RWPE2 (cell line): ENCODE results near the gene CFAP100.

Experiments used
- ATAC-seq: fragments of 200-7000 bp; cut with Tn5 transposase; 3 replicates; pipeline ENCODE4 v1.9.1; 2021; ENCODE audit warnings: low read depth
- DNase-seq: peaks from one replicate; pipeline ENCODE4 v3.0.0-alpha.2; 2020; ENCODE audit warnings: low spot score
- H3K27ac ChIP-seq: fragments of 450-650 bp; 2 replicates; pipeline ENCODE4 v1.5.1; 2017; ENCODE audit warnings: mild to moderate bottlenecking; ENCODE audit not compliant: poor library complexity, severe bottlenecking
- H3K27me3 ChIP-seq: fragments of 250-450 bp; sonication (Bioruptor Pico); 2 replicates; pipeline ENCODE4 v1.5.1; 2021; ENCODE audit warnings: mild to moderate bottlenecking, moderate library complexity; ENCODE audit not compliant: insufficient read depth, poor library complexity, severe bottlenecking
- H3K36me3 ChIP-seq: fragments of 250-450 bp; sonication (Bioruptor Pico); 2 replicates; pipeline ENCODE4 v1.5.1; 2020; ENCODE audit warnings: low read depth, mild to moderate bottlenecking, moderate library complexity
- H3K4me1 ChIP-seq: fragments of 250-450 bp; sonication (Bioruptor Pico); 2 replicates; pipeline ENCODE4 v1.5.1; 2021; ENCODE audit warnings: mild to moderate bottlenecking, moderate library complexity; ENCODE audit not compliant: insufficient read depth, poor library complexity, severe bottlenecking
- H3K4me3 ChIP-seq: fragments of 250-450 bp; sonication (Bioruptor Pico); 2 replicates; pipeline ENCODE4 v1.5.1; 2021; ENCODE audit warnings: mild to moderate bottlenecking, moderate library complexity; ENCODE audit not compliant: severe bottlenecking
- H3K9me3 ChIP-seq: fragments of 250-450 bp; sonication (Bioruptor Pico); 2 replicates; pipeline ENCODE4 v1.5.1; 2021; ENCODE audit warnings: mild to moderate bottlenecking, moderate library complexity; ENCODE audit not compliant: severe bottlenecking
- TF ChIP-seq, protein P1 (sequence below): fragments of 450-650 bp; IDR thresholded peaks from one replicate; pipeline ENCODE4 v1.5.1; 2017; ENCODE audit warnings: mild to moderate bottlenecking, moderate library complexity; ENCODE audit not compliant: poor library complexity, severe bottlenecking

CFAP100 gene

DNA sequence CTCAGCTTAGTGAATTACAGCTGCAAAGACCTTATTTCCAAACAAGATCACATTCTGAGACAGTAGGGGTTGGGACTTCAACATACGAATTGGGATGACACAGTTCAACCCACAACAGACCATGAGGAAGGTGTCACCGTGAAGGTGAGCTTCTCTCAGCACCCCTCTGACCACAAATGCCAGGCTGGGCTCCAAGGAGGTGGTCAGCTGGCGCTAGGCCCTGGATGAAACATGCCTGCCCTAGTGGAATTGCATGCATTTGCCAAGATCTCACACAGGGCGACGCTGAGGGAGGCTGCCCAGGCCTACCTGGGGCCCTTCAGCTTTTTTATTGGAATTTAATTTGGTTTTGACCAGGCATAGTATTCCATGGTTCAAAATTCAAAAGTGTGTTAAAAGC, 1.8 kb downstream of the CFAP100 start:
- Histone ChIP-seq H3K9me3 (no peaks in the 10 kb centered on the region), H3K4me3 (no peak overlapping the region), H3K36me3 (no peaks in the 10 kb centered on the region), H3K27ac (no peak overlapping the region), H3K27me3 (no peaks in the 10 kb centered on the region), H3K4me1 (no peaks in the 10 kb centered on the region)
- DNase-seq (no peak), ATAC-seq (no peak)
- TF ChIP-seq, protein P1, sequence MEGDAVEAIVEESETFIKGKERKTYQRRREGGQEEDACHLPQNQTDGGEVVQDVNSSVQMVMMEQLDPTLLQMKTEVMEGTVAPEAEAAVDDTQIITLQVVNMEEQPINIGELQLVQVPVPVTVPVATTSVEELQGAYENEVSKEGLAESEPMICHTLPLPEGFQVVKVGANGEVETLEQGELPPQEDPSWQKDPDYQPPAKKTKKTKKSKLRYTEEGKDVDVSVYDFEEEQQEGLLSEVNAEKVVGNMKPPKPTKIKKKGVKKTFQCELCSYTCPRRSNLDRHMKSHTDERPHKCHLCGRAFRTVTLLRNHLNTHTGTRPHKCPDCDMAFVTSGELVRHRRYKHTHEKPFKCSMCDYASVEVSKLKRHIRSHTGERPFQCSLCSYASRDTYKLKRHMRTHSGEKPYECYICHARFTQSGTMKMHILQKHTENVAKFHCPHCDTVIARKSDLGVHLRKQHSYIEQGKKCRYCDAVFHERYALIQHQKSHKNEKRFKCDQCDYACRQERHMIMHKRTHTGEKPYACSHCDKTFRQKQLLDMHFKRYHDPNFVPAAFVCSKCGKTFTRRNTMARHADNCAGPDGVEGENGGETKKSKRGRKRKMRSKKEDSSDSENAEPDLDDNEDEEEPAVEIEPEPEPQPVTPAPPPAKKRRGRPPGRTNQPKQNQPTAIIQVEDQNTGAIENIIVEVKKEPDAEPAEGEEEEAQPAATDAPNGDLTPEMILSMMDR: no peak

DNA sequence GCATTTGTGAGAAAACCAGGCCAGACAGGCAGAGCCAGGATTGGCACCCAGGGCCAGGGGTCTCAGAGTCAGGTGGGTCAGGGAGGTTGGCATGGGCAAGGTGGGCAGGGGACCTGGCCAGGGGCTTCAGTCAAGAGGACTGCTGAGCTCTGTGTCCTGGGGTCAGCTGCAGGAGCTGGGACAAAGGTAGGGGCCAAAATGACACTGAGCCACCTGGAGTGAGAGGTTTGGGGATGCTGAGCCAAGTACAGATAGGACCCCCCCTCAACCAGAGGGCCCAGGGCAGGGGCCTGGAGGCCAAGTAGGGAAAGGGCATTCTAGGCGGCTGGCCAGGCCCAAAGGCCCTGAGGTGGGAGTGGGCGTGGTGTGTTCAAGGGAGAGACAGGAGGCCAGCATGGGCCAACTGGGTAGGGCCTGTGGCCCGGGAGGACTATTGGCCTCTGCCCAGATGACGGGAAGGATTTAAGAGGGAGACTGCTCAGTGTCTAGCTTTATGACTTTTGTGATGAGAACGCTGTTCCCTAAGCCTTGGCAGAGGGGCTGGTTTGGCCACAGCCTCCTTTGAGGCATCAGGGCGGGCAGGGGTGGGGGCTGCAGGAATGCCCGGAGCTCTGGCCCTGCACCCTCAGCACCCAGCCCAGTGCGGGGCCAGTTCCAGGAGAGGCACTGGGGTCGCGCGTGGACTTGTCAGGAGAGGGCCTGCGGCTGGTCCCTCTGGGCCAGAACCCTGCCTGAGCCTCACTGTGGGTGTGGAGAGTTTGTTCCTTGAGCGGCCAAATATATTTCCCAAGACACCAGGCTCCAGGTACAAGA, 3.1 kb downstream of the CFAP100 start:
- Histone ChIP-seq H3K36me3 (no peaks in the 10 kb centered on the region), H3K4me3 (no peak overlapping the region), H3K27ac (no peak overlapping the region), H3K4me1 (no peaks in the 10 kb centered on the region), H3K9me3 (no peaks in the 10 kb centered on the region), H3K27me3 (no peaks in the 10 kb centered on the region)
- TF ChIP-seq, protein P1: no peak
- no peak for ATAC-seq
- peak; percentile 32 for DNase-seq

DNA sequence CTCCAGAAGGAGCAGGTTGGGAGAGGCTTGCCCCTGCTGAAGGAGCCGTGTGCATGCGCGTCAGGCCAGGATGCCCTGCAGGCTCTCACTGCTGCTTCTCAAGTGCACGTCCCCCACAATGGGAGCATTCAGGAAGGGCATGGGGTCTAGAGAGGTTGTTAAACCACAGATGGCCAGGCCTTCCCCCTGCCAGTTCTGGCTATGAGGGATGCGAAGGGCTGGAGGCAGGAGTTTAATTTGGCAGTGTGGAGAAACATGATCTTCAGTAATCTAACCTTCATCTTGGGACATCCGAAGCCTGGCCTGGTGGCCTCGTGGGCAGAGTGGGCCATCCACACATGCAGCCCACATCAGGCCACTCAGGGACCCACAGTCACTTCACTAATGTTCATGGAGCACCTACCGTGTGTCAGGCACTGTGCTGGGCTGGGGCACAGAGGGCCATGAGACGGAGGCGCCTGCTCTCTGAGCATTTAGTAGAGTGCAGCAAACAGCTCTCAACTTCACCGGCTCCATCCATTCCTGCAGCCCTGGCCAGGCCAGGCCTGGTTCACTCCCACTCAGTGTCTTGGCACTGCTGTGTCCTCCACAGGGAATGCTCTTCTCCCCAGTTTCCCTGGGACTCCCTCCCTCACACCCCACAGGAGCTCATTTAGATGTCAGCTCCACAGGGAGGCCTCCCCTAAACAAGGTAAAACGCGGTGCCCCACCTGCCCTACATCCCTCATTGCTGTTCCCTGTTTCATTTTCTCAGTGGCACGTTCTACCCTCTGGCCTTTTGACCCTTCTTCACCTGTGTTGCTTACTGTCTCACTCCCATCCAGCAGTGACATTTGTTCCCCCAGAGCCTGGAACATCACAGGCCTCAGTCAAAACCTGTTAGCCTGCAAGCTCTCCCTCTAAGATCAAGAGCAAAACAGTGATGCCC, 4.0 kb downstream of the CFAP100 start:
- no peaks in the 10 kb centered on the region for H3K36me3 ChIP-seq
- ATAC-seq: no peak
- no peak overlapping the region for H3K27ac ChIP-seq
- H3K9me3 ChIP-seq: no peaks in the 10 kb centered on the region
- DNase-seq: no peak
- H3K27me3 ChIP-seq: no peaks in the 10 kb centered on the region
- no peak overlapping the region for H3K4me3 ChIP-seq
- no peaks in the 10 kb centered on the region for H3K4me1 ChIP-seq
- TF ChIP-seq, protein P1: no peak

DNA sequence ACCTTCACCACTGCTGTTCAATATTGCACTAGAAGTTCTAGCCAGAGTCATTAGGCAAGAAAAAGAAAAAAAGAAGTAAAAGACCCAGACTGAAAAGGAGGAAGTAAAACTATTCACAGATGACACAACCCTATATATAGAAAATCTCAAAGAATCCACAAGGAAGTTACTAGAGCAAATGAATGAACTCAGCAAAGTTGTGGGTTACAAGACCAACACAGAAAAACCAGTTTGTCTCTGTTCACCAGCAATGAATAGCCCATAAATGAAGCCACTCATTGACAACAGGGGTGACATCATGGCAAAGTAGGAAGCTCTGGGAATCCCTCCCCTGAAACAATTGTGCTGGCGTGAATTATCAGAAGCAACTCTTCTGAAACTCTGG, 4.6 kb downstream of the CFAP100 start:
- H3K27ac ChIP-seq: no peak overlapping the region
- no peaks in the 10 kb centered on the region for H3K4me1 ChIP-seq
- H3K27me3 ChIP-seq: no peaks in the 10 kb centered on the region
- no peaks in the 10 kb centered on the region for H3K36me3 ChIP-seq
- H3K9me3 ChIP-seq: no peaks in the 10 kb centered on the region
- ATAC-seq (no peak), DNase-seq (no peak)
- TF ChIP-seq, protein P1: no peak
- no peak overlapping the region for H3K4me3 ChIP-seq
